GM21447 (cell line): Measurements from ENCODE around the gene NR6A1.

Experiments used
- ATAC-seq: cut with Tn5 transposase; IDR thresholded peaks from one replicate; pipeline ENCODE4 v1.9.1; 2021; ENCODE audit not compliant: unreplicated experiment

Gene NR6A1

DNA sequence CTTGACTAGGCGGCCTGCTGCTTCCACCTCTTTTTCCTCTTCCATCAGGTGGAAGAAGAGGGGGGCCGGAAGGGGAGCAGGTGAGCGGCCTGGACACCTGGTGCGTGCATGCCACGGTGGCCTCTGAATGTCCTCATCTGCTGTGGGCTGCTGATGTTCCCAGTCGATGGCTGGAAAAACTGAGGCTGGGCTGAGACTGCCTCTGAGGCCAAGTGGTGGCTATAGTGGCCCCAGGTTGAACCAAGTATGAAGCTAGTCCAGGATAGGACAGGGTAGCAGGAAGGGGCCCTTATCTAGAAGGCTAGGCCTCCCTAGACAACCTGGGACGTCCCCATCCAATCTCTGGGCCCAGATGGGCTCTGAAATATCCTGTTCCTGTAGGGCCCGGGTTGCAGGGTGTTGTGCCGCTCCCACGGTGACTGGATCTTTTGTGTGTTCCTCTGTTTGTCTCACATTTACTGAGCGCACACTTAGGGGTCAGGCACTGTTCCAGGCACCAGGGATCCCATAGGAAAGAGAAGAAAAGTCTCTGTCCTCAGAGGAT, 263.2 kb downstream of the NR6A1 start:
- no peak for ATAC-seq

DNA sequence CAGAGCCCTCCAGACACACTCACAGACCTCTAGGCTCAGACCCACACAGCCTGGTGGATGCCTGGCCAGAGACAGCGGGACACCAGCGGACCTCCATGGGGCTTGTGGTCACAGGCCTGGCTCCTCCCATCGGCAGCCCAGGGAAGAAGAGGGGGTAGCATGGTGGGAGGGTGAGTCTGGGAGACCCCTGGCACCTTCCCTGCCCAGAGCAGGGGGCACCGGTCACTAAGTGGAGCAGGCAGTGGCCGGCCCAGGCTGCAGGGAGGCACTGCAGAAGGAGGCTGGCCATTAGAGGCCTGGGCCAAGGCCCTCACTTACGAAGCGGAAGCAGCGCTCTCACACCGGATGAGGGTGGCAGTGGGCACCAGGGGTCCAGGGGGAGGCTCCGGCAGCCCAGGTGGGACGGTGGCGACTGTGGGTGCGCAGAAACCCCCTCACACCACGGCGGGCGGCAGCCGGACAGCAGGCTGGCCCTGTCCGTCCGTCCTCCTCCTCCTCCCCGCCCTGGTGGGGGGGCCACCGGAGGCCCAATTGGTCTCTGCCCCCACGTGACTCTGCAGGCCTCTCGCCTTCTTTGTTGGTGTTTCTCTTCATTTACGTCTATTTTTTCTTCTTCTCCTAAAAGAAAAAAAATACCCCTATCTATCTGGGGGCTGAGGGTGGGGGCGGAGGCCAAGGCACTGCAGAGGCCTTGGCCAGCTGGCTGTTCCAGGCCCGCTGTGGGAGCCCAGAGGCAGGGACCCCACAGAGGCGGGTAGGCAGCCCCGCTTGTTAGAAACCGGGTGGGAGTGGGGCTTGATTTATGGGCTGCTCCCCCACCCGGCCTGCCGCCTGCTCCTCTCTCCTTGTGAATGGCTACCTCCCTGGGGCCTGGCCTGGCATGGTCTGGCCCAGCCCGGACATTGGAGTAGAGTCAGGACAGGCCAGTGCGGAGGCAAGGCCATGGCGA, 263.9 kb downstream of the NR6A1 start, which contains the start of gene NR5A1:
Gene NR5A1 (minus strand): TSS at position 469 of the 949 bp plus-strand sequence. CDS start 4,004 bp downstream, outside the sequence.
- ATAC-seq = no peak

DNA sequence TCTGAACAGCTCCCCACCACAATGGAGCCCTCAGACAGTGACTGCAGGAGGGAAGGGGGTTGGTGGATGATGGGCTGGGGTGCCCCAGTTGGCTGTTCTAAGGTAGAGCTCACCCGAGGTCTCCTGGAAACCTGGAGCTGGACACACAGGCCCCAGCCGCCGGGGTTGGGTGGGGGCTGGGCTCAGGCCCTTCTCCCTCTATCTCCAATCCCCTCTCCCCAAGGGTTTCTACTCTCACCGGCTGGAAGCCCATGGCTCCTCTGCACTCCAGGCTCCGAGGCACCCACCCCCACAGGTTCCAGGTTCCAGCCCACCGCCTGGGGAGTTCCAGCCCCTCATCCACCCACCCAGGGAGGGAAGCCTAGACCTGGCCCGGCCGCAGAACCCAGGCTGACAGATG, 264.7 kb downstream of the NR6A1 start:
- ATAC-seq = no peak

DNA sequence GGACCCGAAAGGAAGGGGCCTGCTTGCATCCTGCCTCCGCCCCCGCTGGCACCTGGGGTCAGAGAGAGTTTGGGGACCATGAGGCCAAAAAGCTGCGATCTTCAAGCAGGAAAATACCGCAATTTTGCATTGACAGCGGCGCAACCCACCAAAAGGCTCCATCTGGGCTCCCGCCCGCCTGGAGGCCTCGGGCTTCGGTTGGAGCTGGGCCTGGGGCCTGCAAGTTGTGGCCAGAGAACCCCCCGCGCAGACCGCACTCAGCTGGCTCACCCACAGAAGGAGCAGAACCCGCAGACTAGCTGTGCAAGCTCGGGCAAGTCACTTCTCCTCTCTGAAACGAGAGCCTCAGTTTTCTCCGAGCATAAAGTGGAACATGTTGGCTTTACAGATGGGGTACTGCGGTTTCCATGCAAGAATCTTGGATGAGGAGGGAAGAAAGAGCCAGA, 265.2 kb downstream of the NR6A1 start:
- no peak for ATAC-seq

GRCh38 chr9:124505006-124505900, 265.9 kb downstream of the NR6A1 start:
- ATAC-seq = no peak

DNA sequence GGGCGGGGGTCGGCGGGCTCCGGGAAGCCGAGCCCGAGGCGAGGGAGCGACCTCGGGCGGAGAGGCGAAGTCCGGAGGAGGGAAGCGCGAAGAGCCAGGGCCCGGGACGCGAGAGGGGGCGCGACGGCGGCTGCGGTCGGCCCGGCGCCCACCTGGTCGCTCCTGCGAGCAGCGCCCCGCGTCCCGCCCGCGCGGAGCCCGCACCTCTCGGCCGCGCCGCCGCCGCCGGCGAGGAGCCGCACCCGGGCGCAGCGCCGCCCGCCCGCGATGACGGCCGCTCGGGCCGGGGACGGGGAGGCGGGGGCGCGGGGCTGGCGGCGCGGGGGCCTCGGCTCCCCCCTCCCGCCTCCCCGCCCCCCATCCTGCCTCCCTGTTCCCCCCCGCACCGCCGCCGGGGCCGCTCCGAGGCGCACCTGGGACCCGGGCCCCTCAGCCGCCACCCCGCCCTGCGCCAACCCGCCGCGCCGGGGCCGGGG, 266.5 kb downstream of the NR6A1 start:
- ATAC-seq = no peak

DNA sequence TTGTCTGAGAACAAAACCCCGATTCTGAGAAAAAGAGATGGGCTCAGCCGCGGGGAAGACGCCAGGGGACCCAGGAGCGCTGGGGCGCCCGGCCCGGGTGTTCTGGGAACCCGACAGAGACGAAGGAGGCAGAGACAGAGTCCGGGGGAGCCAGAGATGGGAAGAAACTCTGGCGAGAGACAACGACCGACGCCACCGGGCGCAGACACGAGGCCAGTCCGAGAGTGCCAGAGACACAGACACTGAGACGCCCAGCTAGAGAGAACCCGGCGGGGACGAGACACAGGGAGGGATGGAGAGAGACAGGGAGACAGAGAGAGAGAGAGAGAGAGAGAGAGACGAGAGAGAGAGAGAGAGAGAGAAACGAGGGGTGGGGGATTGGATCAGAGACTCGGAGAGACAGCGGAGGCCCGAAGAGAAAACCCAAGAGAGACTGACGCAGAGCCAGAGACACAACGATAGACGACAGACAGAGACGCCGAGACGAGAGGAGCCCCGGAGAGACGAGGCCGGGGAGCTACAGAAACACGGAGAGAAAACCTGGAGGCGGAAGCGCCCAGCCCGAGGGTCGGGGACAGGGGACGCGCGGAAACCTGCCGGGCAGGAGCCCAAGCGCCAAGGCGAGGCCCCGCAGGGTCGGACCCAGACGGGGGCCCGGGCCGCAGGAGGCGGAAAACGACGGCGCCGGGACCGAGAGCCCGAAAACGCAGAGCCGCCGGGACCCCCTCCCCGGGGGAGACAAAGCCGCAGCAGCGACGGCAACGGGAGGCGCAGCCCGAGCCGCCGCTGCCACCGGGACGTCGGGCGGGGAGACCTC, 267.2 kb downstream of the NR6A1 start:
- no peak for ATAC-seq

DNA sequence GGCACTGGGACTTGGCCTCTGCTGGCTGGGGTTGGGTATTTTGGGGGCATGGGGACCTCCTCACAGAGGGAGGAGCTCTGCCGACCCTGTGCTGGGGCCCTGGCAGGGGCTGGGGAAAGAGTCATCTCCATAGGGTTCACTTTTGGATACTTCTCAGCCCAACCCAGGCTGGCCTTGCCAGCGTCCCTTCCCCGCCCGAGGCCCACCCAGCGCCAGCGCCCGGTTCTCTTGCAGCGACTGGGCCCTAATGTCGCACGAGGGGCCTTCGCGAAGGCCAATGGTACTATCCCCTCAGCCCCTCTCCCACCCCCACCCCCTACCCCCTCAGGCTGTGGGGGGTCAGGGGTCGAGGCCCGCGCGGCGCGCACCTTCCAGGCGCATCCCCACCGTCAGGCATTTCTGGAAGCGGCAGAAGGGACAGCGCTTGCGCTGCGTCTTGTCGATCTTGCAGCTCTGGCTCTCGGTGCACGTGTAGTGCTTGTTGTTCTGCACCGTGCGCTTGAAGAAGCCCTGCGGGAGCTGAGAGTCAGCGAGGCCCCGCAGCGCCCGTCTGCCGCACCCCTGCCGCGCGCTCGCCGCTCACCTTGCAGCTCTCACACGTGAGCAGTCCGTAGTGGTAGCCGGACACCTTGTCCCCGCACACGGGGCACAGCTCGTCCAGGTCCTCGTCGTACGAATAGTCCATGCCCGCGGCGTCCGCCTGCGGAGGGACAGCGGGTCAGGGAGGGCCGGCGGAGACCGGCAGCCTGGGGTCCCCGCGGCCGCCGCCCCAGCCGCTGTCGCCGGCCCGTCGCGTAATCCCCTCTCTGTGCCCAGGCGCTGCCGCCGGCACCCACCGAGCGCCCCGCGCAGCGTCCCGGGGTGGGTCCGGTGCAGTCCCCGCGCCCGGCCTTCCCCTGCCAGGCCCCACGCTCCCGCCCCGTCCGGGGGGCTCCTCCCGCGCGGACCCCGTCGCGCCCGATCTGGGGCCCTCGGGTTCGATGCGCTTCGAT, 268.1 kb downstream of the NR6A1 start:
- no peak for ATAC-seq

GRCh38 chr9:124501771-124502320, 269.3 kb downstream of the NR6A1 start:
- no peak for ATAC-seq

DNA sequence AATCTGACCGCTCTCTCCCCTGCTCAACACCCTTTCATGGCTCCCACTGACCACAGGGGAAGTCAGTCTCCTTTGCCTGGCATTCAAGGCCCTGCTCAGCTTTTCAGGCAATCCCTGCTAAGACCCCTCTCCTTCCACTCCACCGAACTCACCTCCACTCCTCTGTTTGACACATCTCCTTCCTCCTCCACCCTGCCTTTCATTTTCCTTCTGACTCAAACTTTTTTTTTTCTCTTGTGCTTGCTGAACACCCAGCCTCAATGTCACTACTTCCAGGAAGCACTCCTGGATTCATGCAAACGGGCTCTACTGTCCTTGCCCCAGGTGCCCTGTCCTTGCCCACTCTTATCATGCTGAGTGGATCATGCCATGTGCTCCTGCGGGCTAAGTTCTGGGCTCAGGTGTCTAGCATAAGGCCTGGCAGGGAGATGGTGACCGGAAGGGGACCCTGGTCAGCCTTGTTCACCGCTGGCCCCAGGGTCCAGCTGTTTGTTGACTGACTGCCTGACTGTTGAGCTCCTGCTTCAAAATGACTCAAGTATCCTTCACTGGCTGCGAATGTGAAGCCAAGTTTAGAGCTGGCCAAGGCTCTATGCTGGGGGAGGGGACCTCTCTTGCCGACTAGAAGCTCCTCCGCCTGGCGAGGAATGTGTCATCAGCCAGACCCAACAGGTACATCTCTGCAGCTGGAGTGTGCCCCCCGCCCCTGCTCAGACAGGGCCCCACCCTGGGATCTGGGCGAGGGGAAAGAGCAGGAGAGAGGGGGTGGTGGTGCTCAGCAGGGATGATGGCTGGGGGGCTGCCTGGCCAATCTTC, 270.1 kb downstream of the NR6A1 start:
- no peak for ATAC-seq

- ATAC-seq = no peak
Measured at GRCh38 chr9:124500028-124500795, 270.9 kb downstream of the NR6A1 start.

- ATAC-seq = no peak
Measured at GRCh38 chr9:124499216-124499615, 271.9 kb downstream of the NR6A1 start.

DNA sequence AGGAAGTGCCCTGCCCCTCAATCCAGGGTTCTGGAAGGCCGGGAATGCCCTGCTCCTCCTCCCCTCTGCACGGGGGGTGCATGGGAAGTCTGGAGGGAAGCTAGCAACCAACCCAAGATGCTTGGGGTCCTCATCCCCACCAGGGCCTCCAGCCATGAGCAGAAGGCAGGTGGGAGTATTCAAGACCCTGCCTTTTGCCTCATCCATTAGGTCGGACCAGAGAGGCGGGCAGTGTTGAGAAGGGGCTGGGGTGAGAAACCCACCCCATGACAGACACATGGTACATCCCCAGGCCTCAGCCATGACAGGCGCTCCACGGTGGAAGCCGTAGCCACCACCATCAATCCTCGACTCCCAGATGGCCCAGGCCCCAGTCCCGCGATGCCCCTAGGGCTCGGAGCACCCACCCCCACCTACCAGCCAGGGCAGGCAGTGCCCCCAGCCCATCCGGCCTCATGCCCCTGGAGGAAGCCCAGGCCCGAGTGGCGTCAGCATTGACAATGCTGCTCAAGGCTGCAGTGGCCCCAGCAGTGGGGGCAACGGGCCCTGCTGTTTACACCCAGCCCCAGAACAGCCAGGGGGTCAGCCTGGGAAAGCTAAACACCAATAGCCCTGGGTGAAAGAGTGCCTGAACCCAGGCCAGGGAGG, 272.5 kb downstream of the NR6A1 start:
- no peak for ATAC-seq

DNA sequence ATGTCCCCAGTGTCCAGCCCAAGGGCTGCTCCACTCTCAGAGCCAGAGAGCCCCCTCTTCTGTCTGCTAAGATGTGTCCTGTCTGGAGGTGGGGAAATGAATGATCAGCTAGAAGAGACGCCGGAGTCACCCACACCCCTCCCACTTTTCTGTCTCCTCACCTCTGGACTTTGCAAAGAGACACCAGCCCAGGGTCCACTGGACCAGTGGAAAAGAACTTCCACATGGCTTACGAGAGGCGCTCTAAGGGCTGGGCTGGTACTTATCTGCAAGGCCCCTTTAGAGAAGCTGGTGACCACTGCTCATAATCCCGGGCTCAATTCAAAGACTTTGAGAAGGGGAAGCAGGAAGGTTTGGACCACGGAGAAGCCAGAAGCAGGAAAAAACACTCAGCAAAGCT, 273.1 kb downstream of the NR6A1 start:
- no peak for ATAC-seq

DNA sequence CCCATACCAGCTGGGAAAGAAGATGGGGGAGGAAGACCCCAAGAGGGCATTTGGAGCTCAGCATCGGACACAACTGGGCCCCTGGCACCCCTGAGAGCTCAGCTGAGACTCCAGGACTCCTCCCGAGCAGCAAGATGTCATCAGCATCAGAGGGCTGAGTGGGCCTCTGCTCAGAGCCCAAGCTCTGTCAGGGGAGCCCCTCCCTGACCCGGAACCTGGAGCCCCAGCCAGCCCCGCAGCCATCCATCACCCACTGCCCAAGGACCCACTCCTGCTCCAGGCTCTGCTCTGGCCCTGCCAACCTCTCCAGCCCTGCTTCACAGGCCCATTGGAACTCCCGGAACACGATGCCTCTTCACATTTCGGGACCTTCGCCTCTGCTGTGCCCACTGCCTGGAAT, 273.7 kb downstream of the NR6A1 start:
- ATAC-seq = no peak

DNA sequence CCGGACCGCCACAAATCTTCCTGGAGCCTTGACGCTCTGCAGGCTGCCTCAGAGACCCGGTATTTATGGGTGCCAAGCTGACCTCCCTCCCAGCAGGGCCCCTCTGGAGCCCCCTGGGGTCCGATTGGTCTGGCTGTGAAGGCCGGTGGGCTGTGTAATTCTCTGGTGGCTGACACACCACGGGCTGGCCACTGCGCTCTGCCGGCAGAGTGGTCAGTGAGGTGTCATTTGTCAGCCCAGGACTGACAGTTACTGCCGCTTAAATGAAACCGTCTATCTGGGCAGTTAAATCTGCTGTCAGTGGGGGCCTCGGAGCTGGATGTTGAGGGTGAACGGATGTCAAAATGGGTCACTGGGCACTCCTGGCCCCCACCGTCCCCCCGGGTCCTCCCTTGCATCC, 274.6 kb downstream of the NR6A1 start:
- ATAC-seq = no peak

GRCh38 chr9:124496075-124496449, 275.0 kb downstream of the NR6A1 start:
- ATAC-seq = no peak
